Measurements from ENCODE around the gene THOP1.
"Not testable (repeated sequence)": the region's sequence is repeated elsewhere in the genome, so short reads cannot be mapped to it uniquely, and the experiment has no call there.

Gene THOP1

GRCh38 chr19:2815923-2816322 is 30.6 kb downstream of the THOP1 start:
- Histone ChIP-seq H3K9me3 (no peaks in the 10 kb centered on the region), H3K4me3 (ENCODE audit: low read depth, low read length) (no peak overlapping the region), H3K27me3 (no peaks in the 10 kb centered on the region), H3K36me3 (peaks cover 25% of the 10 kb centered on the region), H3K4me1 (no peaks in the 10 kb centered on the region)
- no peak for TF ChIP-seq CTCF (IDR thresholded peaks at IDR 0.05; ENCODE audit: low read depth, low read length)
- DNase-seq, result no peak

DNA sequence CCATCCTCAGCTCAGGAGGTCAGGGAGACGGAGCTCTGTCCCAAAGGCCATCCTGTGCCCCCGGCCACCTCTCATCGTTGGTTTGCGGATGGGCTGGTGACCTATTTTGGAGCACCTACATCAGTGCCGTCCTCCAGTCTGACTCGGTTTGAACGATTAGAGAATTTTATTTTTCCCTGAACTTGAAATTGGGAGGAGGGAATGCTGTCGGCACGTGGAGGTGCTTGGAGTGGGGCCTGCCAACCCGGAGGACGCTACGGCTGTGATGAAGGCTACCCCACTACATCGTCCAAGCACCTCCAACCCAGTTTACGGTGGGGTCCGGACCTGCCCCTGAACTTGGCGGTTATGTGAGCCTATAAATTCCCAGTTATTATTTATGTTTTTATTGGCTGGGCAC is 31.3 kb downstream of the THOP1 start:
- H3K27me3 ChIP-seq, result no peaks in the 10 kb centered on the region
- no peak for TF ChIP-seq CTCF (IDR thresholded peaks at IDR 0.05; ENCODE audit: low read depth, low read length)
- no peaks in the 10 kb centered on the region for H3K4me1 ChIP-seq
- no peak for DNase-seq
- H3K9me3 ChIP-seq, result no peaks in the 10 kb centered on the region
- no peak overlapping the region for H3K4me3 ChIP-seq (ENCODE audit: low read depth, low read length)
- peaks cover 24% of the 10 kb centered on the region for H3K36me3 ChIP-seq

DNA sequence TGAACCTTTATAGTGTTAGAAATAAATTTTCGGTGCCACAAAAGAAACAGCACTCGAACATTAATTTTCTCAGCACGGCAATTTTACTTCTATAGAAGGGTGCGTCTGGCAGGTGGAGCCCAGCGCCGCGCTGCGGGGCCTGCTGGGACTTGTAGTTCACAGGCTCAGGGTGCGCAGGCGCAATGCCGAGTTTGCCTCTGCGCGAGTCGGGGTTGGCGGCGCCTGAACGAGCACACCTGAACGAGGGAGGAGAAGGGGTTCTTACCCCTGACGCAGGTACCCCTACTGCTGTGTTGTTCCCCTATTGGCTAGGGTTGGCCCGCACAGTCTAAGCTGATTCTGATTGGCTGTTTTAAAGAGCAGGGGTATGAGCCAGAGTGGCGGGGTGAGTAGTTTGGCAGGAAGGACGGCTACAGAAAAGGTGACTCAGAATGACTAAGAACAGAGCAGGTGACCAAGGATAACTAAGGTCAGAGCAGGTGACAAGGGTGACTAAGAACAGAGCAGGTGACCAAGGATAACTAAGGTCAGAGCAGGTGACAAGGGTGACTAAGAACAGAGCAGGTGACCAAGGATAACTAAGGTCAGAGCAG is 32.0 kb downstream of the THOP1 start:
- not testable (repeated sequence) for DNase-seq; H3K27me3 ChIP-seq; H3K4me3 ChIP-seq (ENCODE audit: low read depth, low read length); H3K9me3 ChIP-seq; H3K4me1 ChIP-seq
- peaks cover 19% of the 10 kb centered on the region for H3K36me3 ChIP-seq

- H3K4me1 ChIP-seq, result no peaks in the 10 kb centered on the region
- H3K27me3 ChIP-seq, result no peaks in the 10 kb centered on the region
- TF ChIP-seq CTCF (IDR thresholded peaks at IDR 0.05; ENCODE audit: low read depth, low read length), result peak; percentile 91
- peak; percentile 99 for DNase-seq
- H3K9me3 ChIP-seq, result no peaks in the 10 kb centered on the region
- H3K4me3 ChIP-seq (ENCODE audit: low read depth, low read length), result peak within 1 kb of the TSS; percentile 71
- peaks cover 1% of the 10 kb centered on the region; the same call in 1 of the 2 replicates for H3K36me3 ChIP-seq
These were observed 34.3 kb downstream of the THOP1 start, which contains the start of gene ZNF554 for GRCh38 chr19:2819540-2820111. Gene ZNF554, plus strand, starts transcription at chr19:2819868. Its CDS starts 204 bp downstream, at chr19:2820072.

GRCh38 chr19:2820112-2820702 is 34.9 kb downstream of the THOP1 start:
- H3K36me3 ChIP-seq, result no peaks in the 10 kb centered on the region
- no peak for TF ChIP-seq CTCF (IDR thresholded peaks at IDR 0.05; ENCODE audit: low read depth, low read length)
- H3K27me3 ChIP-seq, result no peaks in the 10 kb centered on the region
- H3K4me3 ChIP-seq (ENCODE audit: low read depth, low read length), result peak overlapping the region; percentile 71
- H3K9me3 ChIP-seq, result no peaks in the 10 kb centered on the region
- H3K4me1 ChIP-seq, result no peaks in the 10 kb centered on the region
- no peak for DNase-seq

DNA sequence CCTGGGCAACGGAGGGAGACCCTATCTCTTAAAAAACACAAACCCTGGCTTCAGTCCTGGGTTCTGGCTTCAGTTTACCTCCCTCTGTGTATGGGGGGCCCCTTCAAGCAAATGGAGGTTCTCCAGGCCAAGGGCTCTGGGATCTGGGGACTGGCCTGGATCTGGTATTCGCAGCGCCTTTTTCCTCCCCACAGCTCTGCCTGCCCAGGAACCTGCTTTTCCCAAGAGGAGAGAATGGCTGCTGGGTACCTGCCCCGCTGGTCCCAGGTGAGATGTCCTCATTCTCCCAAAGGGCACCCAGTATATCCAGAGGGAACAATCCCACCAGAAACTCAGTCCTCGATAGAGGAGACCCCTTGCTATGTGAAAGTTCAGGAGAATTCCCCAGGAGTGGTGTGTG is 37.5 kb downstream of the THOP1 start:
- no peaks in the 10 kb centered on the region for H3K9me3 ChIP-seq
- TF ChIP-seq CTCF (IDR thresholded peaks at IDR 0.05; ENCODE audit: low read depth, low read length), result no peak

More for the DNA sequence above, 37.5 kb downstream of the THOP1 start:
- H3K4me1 ChIP-seq, result no peaks in the 10 kb centered on the region
- no peak overlapping the region for H3K4me3 ChIP-seq (ENCODE audit: low read depth, low read length)
- no peaks in the 10 kb centered on the region for H3K27me3 ChIP-seq
- DNase-seq, result no peak
- no peaks in the 10 kb centered on the region for H3K36me3 ChIP-seq

All from BE2C (cell line).